GM19025 (cell line): ENCODE data around the gene LILRA6.
A peak's percentile ranks its signal among the peaks of the same experiment; 100 is the strongest.
"Not testable (repeated sequence)": the region's sequence is repeated elsewhere in the genome, so short reads cannot be mapped to it uniquely, and the experiment has no call there.

Experiments used
- ATAC-seq: cut with Tn5 transposase; IDR thresholded peaks from one replicate; pipeline ENCODE4 v1.9.1; 2021; ENCODE audit warnings: mild to moderate bottlenecking, low read depth, moderate library complexity; ENCODE audit not compliant: unreplicated experiment

LILRA6 gene

GRCh38 chr19:54209811-54210494 is 32.6 kb downstream of the LILRA6 start:
- no peak for ATAC-seq

GRCh38 chr19:54209058-54209810 is 33.4 kb downstream of the LILRA6 start:
- no peak for ATAC-seq

GRCh38 chr19:54208784-54209057 is 33.9 kb downstream of the LILRA6 start:
- no peak for ATAC-seq

GRCh38 chr19:54207983-54208783 is 34.4 kb downstream of the LILRA6 start:
- no peak for ATAC-seq

- no peak for ATAC-seq
These were observed 35.0 kb downstream of the LILRA6 start for GRCh38 chr19:54207676-54207982.

- ATAC-seq, result not testable (repeated sequence)
These were observed 35.4 kb downstream of the LILRA6 start for GRCh38 chr19:54207193-54207592.

GRCh38 chr19:54206831-54207177 is 35.8 kb downstream of the LILRA6 start:
- no peak for ATAC-seq

GRCh38 chr19:54206030-54206830 is 36.4 kb downstream of the LILRA6 start:
- ATAC-seq, result no peak

GRCh38 chr19:54204767-54205468 is 37.7 kb downstream of the LILRA6 start:
- ATAC-seq, result no peak

GRCh38 chr19:54203151-54203611 is 39.4 kb downstream of the LILRA6 start:
- no peak for ATAC-seq

GRCh38 chr19:54201980-54202379 is 40.6 kb downstream of the LILRA6 start:
- no peak for ATAC-seq

- no peak for ATAC-seq
These were observed 41.4 kb downstream of the LILRA6 start for GRCh38 chr19:54201172-54201701.

GRCh38 chr19:54199401-54199800 is 43.2 kb downstream of the LILRA6 start:
- ATAC-seq, result no peak

- no peak for ATAC-seq
These were observed 45.5 kb downstream of the LILRA6 start for GRCh38 chr19:54197121-54197520.

GRCh38 chr19:54196536-54196935 is 46.1 kb downstream of the LILRA6 start:
- ATAC-seq, result no peak

GRCh38 chr19:54194463-54194862 is 48.1 kb downstream of the LILRA6 start:
- not testable (repeated sequence) for ATAC-seq

- no peak for ATAC-seq
These were observed 49.6 kb downstream of the LILRA6 start for GRCh38 chr19:54193011-54193410.

GRCh38 chr19:54191811-54192453 is 50.7 kb downstream of the LILRA6 start:
- no peak for ATAC-seq

- peak; percentile 24 for ATAC-seq
These were observed 51.4 kb downstream of the LILRA6 start, which contains the start of gene TSEN34 for GRCh38 chr19:54191011-54191810. Gene TSEN34, plus strand, starts transcription at chr19:54191308. Its CDS starts 57 bp downstream, at chr19:54191365.
